PC-3 (cell line): Measurements from ENCODE around the gene LMAN2.

Experiments
- EZH2 ChIP-seq: fragments of 300-600 bp; sonication (generic); IDR thresholded peaks from one replicate; pipeline ENCODE4 v1.6.1; 2017; ENCODE audit warnings: antibody characterized with exemption, mild to moderate bottlenecking, low read length; ENCODE audit not compliant: unreplicated experiment
- EZH2phosphoT487 ChIP-seq: fragments of 300-600 bp; sonication (generic); IDR thresholded peaks from 2 replicates; pipeline ENCODE4 v1.6.1; 2018; ENCODE audit warnings: mild to moderate bottlenecking, antibody characterized with exemption, low read length, borderline replicate concordance

DNA sequence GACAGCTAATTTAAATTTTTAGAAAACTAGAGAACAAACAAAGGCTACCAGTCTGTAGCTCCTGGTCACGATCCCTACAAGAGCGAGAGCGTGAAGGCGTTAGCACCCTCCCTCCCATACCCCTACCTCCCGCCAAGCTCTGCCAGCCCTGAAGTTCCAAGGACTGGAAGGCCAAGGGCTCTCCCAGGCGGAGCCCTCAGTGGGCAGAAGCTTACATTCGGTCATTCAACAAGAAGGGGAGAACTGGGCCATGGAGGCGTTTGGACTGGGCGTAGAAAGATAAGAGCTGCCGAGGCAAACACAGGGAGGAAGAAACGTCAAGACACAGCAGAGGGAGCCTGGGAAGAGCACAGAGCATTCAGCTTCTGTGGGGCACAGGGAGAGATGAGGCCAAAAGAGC lies 42.7 kb downstream of the LMAN2 start:
- no peak for TF ChIP-seq EZH2phosphoT487
- no peak for TF ChIP-seq EZH2
